ENCODE results near the gene CLMP. TPM values are rescaled to one million over a fixed set of nuclear protein-coding genes. Genes with fewer than 3 reads are reported as not detected.

Gene CLMP
- total and polyA plus RNA-seq, 9 of the 15 experiments (the other 6 are each of a cell fraction or from before 2014, with no cell fraction given): 0.02 to 0.15 (median 0.03) TPM; not detected in 6

- POLR2A ChIA-PET: no interaction called here
- CTCF ChIA-PET (ENCODE audit: low intra/inter-chr PET ratio): no interaction called here
Measured at GRCh38 chr11:123168241-123168640, 26.8 kb downstream of the CLMP start.

GRCh38 chr11:123166071-123166559, 28.9 kb downstream of the CLMP start:
- ATAC-seq: peak; percentile 72

More at GRCh38 chr11:123168241-123168640, 26.8 kb downstream of the CLMP start:
- WGBS (ENCODE audit: insufficient coverage, low coverage, missing lambda C conversion rate): 2% methylated on average over 5 of the region's 5 CpGs
- no peak overlapping the region for H3K9ac ChIP-seq (ENCODE audit: insufficient read depth in 1 of 2, low read depth in 2 of 2, low read length in 2 of 2)
- H3K27ac ChIP-seq (ENCODE audit: extremely low read depth, low read depth, low read length): no peak overlapping the region
- H3K4me2 ChIP-seq (ENCODE audit: insufficient read depth, low read length): no peak overlapping the region
- H4K20me1 ChIP-seq (replicated peaks; ENCODE audit: control insufficient read depth, insufficient read depth, low read length): no peaks in the 10 kb centered on the region
- intact Hi-C loops (cut with micrococcal nuclease) (loop anchor here (5.0 kb wide), 1 partner anchor 79 kb away; no protein-coding TSS in a partner anchor), in situ Hi-C loops (cut with MboI) (no loop called here)
- H3K9me1 ChIP-seq (ENCODE audit: control insufficient read depth, insufficient read depth, low read length): peaks cover 5% of the 10 kb centered on the region
- DNase-seq (ENCODE audit: extremely low read depth in 1 of 4, low spot score in 3 of 4): no peak
- H3K79me2 ChIP-seq (ENCODE audit: control insufficient read depth, insufficient read depth, low read length): no peaks in the 10 kb centered on the region
- H3K4me3 ChIP-seq: no peak overlapping the region
- no peaks in the 10 kb centered on the region for H3K4me1 ChIP-seq (replicated peaks in 1 of 2; ENCODE audit: control insufficient read depth in 2 of 2, insufficient read depth in 2 of 2, low read length in 2 of 2)
- H3K36me3 ChIP-seq (ENCODE audit: control insufficient read depth, insufficient read depth, low read length): no peaks in the 10 kb centered on the region
- H3K9me3 ChIP-seq (replicated peaks; ENCODE audit: control insufficient read depth, insufficient read depth, low read depth, low read length): no peaks in the 10 kb centered on the region
- BruUV-seq (replicated peaks): no TSS peak
- no peak for FAIRE-seq
- no peak for ATAC-seq
- H2AFZ ChIP-seq (ENCODE audit: low read depth, low read length): no peak overlapping the region
- peaks cover 7 to 19% of the 10 kb centered on the region in 2 experiments; a peak in 2 of 5 replicates for H3K27me3 ChIP-seq (ENCODE audit: control insufficient read depth in 2 of 2, insufficient read depth in 2 of 2, low read length in 2 of 2)
- TF ChIP-seq FUS (optimal IDR thresholded peaks at IDR 0.05; ENCODE audit: low read depth, low read length) (no peak), SNIP1 (IDR thresholded peaks at IDR 0.05; ENCODE audit: low read depth) (no peak), GABPB1 (CRISPR knock-in tag; IDR thresholded peaks at IDR 0.05) (no peak), ZNF57 (CRISPR knock-in tag; IDR thresholded peaks at IDR 0.05) (no peak), ETV5 (CRISPR knock-in tag; IDR thresholded peaks at IDR 0.05; ENCODE audit: low read depth) (no peak), ZNF644 (tag; IDR thresholded peaks at IDR 0.05; ENCODE audit: low read depth) (no peak), ZNF121 (CRISPR knock-in tag; conservative IDR thresholded peaks at IDR 0.05) (no peak), NUFIP1 (IDR thresholded peaks at IDR 0.05; ENCODE audit: partially characterized antibody) (no peak), ZC3H11A (IDR thresholded peaks at IDR 0.05; ENCODE audit: low read depth, low read length) (no peak), NFXL1 (CRISPR knock-in tag; IDR thresholded peaks at IDR 0.05) (no peak)

More at GRCh38 chr11:123166071-123166559, 28.9 kb downstream of the CLMP start:
- no TSS peak for BruUV-seq (replicated peaks)
- Histone ChIP-seq H3K36me3 (ENCODE audit: control insufficient read depth, insufficient read depth, low read length) (no peaks in the 10 kb centered on the region), H3K27me3 (ENCODE audit: control insufficient read depth in 2 of 2, insufficient read depth in 2 of 2, low read length in 2 of 2) (peaks cover 7 to 19% of the 10 kb centered on the region in 2 experiments; a peak in 2 of 5 replicates), H3K4me1 (replicated peaks in 1 of 2; ENCODE audit: control insufficient read depth in 2 of 2, insufficient read depth in 2 of 2, low read length in 2 of 2) (no peaks in the 10 kb centered on the region), H4K20me1 (replicated peaks; ENCODE audit: control insufficient read depth, insufficient read depth, low read length) (no peaks in the 10 kb centered on the region; the same call in 1 of the 2 replicates), H3K4me3 (no peak overlapping the region), H2AFZ (ENCODE audit: low read depth, low read length) (no peak overlapping the region), H3K9ac (ENCODE audit: insufficient read depth in 1 of 2, low read depth in 2 of 2, low read length in 2 of 2) (no peak overlapping the region), H3K9me1 (ENCODE audit: control insufficient read depth, insufficient read depth, low read length) (peaks cover 5% of the 10 kb centered on the region), H3K79me2 (ENCODE audit: control insufficient read depth, insufficient read depth, low read length) (no peaks in the 10 kb centered on the region), H3K27ac (ENCODE audit: extremely low read depth, low read depth, low read length) (no peak overlapping the region), H3K4me2 (ENCODE audit: insufficient read depth, low read length) (no peak overlapping the region), H3K9me3 (replicated peaks; ENCODE audit: control insufficient read depth, insufficient read depth, low read depth, low read length) (no peaks in the 10 kb centered on the region)
- DNase-seq (ENCODE audit: extremely low read depth in 1 of 4, low spot score in 3 of 4): peak in 3 of 4 experiments; percentile 8 to 18 (median 16)
- WGBS (ENCODE audit: insufficient coverage, low coverage, missing lambda C conversion rate): 2% methylated on average over 10 of the region's 10 CpGs
- in situ Hi-C loops (cut with MboI) (no loop called here), intact Hi-C loops (cut with micrococcal nuclease) (loop anchor here (5.0 kb wide), 1 partner anchor 81 kb away; no protein-coding TSS in a partner anchor)
- POLR2A ChIA-PET: no interaction called here
- TF ChIP-seq ELF1 (tag; IDR thresholded peaks at IDR 0.05): no peak
- no peak for TF ChIP-seq NFE2 (IDR thresholded peaks at IDR 0.05; ENCODE audit: low read depth)
- no peak for TF ChIP-seq AFF1 (IDR thresholded peaks at IDR 0.05; ENCODE audit: low read depth in 1 of 2, partially characterized antibody in 2 of 2)
- TF ChIP-seq CTCF (IDR thresholded peaks at IDR 0.05 in 2 of 3, conservative IDR thresholded peaks at IDR 0.05 in 1 of 3; ENCODE audit: insufficient read depth in 2 of 3, low read depth in 1 of 3, low read length in 3 of 3): peak; percentile 45 to 64 (median 46)
- CTCF ChIA-PET (ENCODE audit: low intra/inter-chr PET ratio): no interaction called here
- no peak for FAIRE-seq

All from K562 (cell line).